SH-SY5Y (cell line): ENCODE results near the gene ITPK1.

Experiments used
- GATA2 ChIP-seq: IDR thresholded peaks from 2 replicates; pipeline ENCODE4 v1.6.1; 2011; ENCODE audit warnings: mild to moderate bottlenecking, low read depth, low read length
- GATA3 ChIP-seq: IDR thresholded peaks from 2 replicates; pipeline ENCODE4 v1.6.1; 2011; ENCODE audit warnings: low read depth, mild to moderate bottlenecking, low read length, moderate library complexity

ITPK1 gene

DNA sequence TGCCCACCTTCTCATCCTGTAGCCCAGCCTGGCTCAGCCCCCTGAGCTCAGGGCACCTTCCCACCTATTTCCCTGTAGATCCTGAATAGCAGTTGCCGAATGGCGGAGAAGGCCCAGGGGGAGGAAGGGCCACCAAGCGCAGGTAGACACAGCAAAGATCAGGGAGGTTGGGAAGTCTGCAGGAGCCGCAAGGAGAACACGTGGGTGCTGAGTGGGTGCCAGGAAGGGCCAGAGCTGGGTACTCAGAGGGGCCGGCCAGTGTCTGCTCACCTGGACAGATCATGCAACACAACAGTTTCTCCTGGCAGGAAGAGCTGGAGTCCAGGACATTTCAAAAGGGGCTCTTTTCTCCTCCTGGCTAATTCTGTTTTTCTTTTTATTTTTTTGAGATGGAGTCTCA is 162.2 kb downstream of the ITPK1 start:
- TF ChIP-seq GATA3 (no peak), GATA2 (no peak)

DNA sequence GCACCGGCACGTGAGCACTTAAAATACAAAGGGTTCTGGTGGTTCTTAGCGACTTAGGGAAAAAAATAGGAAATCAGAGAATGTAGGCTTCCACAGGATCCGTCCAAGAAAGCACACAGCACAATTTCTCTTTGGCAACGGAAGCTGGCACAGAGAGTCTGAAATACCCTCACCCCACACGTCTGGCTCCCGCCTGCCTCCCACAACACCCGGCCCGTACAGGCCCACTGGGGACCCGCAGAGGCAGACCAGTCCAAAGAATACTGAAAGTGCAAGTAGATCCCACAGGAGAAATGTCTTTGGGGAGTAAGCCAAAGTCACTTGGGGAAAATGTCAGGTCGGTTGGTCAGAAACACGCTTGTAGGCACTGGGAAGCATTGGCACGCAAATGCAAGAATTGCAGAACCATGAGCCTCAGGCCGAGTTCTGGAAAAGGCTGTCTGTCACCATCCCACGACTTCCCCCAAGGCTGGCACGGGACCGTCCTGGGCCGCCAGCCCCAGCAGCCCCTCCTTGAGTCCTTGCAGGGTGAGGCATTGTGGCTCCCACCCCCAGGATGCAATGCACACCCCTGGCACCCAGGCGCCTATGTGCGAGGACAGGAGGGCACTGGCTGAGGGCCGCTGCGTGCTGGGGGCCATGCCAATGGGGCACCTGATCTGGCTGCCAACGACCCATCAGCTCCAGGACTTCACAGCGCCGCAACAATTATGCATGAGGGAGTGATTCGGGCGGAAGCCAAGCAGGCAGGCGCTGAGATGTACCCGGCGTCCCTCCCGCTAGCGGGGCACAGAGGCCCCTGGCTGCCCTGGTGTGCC is 163.0 kb downstream of the ITPK1 start:
- TF ChIP-seq GATA3 (no peak), GATA2 (no peak)

DNA sequence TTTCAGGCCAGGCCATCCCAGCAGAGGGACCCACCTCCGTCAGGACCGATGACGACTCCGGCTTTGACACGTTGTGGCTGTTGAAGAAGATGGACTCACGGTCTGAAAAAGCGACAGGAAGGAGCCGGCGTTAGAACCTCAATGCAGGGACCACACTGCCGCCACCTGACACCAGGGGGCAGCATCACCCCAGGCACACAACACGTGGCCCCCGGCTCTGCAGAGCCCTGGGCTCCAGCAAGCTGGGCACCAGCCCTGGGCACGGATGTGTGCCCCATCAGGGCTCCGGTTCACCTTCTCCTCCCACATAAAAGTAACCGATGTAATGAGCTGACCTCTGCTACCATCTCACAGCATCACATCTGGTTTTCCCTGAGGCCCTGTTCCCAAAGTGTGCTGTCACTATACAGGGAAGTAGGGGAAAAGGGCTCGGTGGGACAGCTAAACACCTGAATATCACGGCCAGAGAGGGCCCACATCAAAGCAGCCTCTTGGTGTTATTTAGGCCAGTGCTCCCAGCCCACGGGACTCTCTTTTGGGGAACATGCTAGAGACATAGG is 163.7 kb downstream of the ITPK1 start:
- TF ChIP-seq GATA2 (no peak), GATA3 (no peak)

DNA sequence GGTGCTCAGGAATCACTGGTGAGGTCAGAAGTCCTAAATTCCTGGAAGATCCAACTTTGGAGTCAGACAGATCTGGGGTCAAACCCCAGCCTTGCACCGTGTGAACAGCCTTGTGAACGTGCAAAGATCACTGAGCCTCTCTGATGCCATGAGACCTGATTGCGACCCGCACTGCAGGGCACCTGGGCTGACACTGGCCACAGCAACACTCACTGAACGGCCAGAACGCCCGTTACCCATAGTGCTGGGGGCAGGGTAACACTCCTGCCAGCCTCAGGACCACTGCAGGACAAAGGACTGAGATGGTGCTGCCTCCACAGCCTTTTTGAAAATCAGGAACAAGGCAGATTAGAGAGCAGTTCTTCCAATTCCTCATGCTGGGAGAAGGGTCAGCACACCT is 164.5 kb downstream of the ITPK1 start:
- no peak for TF ChIP-seq GATA3

DNA sequence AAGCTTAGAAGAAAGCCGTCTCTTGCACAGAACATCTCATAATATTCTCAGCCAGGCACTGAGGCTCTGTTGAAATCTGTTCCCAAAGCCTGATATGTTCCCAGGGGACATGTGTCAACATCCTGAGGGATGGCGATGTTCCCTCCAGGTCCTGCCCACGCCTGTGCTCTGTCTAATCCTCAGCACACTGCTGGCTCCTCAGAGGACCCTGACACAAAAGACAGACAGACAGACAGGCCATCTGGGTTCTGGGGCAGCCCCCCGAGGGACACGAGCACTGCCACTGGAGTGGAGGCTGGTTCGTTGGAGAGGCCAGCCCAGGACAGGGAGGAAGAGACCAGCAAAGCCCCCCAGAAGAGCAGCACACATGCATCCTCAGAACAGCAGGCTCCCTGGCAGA is 165.0 kb downstream of the ITPK1 start:
- TF ChIP-seq GATA2 (no peak), GATA3 (no peak)

DNA sequence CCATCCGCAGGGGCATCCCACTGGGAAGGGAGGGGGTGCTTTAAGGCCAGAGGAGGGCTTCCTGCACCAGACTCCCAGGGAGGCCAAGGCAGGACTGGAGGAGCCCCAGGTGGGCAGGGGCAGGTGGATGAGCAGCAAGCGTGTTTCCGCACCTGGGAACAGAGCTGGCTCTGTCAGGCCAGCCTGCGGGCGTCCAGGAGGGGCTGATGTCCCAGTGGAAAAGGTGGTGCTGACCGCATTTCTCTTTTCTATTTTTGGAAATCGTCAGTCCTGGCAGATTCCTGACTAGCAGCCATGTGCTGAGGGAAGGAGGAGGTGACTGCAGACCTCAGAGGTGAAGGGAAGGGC is 165.6 kb downstream of the ITPK1 start:
- no peak for TF ChIP-seq GATA3
- no peak for TF ChIP-seq GATA2

DNA sequence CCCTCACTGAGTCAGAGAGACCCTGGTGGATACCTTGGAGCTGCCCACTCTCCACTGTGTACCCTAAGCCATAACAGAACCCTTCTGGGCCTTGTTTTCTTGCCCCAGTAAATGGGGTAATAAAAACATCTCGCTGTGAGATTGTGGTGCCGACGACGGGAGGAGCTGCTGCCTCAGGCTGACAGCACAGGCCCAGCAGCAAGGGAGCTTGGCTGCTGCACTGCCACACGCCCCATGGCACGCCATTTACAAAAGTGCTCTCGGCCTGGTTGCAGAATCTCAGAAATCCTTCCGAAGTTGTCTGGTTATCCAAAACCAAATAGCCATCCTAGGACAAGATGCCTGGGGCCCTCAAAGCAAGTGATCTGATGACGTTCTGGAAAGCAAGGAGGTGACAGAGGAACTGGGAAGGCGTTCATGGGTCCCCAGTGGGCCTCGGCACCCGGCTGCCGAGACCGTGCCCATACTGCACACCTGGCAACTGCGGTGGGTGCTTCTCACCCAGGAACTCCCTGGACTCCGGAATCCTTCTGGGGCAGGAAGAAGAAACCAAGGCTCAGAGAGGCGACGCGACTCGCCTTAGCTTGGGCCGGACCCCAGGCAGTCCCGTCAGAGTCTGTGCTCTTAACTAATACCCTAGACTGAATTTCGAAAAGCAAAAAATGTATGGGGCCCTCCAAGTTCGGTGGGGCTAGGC is 166.1 kb downstream of the ITPK1 start:
- TF ChIP-seq GATA2 (no peak), GATA3 (no peak)

DNA sequence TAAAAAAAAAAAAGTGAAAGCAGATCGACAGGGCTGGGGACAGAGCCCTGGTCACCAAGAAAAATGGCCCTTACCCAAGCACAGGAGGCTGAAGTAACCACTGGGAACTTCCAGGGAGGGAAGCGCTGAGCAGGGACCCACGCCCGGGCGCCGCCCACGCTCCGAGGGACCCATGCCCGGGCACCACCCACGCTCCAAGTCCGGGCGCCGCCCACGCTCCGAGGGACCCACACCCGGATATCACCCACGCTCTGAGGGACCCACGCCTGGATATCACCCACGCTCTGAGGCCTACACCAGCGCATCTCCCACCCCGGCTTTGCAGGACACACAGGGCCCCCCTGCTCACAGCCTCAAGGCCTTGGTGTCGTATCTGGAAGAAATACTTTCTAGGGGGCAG is 167.1 kb downstream of the ITPK1 start:
- TF ChIP-seq GATA3 (no peak), GATA2 (no peak)

DNA sequence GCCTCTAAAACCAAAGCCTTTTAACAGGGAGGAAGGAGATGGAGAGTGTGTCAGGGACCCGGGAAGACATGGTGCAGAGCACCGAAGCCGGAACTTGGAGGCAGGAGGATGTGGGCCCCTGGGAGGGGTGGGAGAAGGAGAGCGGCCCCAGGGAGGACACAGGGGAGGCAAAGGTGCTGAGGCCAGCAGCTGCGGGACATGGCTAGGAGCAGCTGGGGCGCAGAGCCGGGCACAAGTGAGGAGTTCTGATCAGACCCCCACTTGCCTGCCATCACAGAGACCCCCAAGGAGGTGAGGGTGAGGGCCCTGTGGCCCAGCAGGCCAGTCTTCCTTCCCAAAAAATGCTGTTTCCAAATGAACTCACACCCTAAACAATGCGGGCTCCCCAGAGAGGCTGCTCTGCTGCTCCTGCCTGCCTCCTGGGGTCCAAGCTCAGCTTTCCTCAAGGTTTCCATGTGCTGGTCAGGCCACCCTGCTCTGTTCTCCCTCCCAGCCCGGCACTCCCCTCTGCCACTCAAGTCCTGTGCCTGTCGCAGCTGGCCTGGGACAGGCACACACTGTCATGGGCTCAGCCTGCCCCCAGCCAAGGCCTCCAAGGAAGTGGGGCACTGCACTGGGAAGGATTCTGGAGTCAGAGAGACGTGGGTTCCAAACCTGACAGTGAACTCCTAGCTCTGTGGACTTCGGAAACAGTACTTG is 168.7 kb downstream of the ITPK1 start:
- no peak for TF ChIP-seq GATA3
- no peak for TF ChIP-seq GATA2

DNA sequence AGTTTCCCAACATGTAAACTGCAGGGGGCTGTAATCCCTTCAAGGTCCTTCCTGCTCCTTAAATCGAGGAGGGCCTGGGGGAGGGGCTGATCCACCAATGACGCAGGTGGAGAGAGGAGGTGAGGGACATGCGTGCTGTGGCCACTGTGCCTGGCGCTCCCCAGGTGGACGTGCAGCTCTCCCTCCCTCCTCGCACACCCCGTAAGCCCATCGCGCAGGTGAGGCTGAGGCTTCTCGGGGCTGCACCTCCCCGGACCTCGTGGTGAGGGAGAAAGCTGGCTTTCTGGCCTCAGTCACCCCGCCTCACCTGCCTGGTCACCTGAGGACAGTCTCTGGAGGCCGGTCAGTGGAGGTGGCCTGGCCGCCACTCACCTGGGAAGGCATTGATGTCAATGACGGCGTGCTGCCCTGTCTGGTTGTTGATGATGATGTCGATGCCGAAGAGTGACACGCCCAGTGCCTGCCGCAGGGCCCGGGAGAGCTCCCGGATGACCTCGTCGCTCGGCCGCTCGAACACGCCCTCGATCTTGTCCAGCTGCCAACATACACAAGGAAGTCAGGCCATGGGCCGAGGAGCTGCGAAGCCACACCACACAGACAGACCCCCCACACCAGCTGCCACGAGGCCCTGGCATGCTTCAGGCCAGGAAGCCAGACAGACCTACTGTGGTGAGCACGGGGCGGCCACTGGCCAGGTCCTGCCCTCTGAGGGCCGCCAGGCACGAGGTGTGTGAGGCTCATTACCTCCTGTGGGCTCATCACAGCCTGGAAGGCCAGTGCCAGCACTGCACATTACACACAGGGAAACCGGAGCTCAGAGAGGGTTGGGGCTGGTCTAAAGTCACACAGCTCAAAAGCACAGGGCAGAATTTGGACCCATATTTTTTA is 169.5 kb downstream of the ITPK1 start:
- TF ChIP-seq GATA2 (no peak), GATA3 (no peak)

DNA sequence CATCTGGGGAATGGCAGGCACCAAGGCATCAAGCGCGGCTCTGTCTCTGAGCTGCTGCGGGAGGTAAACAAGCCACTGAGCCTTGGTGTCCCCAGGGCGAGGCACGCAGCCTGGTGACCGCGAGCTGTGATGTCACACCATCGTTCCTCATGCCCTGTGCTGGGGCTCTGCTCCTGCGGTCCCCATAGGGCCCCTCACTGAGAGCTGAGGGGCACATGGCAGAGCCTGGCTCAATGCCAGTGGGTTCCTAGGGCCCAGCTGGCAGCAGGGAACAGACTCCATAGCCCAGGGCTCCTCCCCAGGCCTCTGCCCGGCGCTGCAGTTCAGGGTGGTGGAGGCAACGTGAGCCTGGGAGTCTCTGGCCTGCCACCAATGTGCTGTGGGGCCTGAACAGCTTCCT is 170.2 kb downstream of the ITPK1 start:
- TF ChIP-seq GATA2 (no peak), GATA3 (no peak)

DNA sequence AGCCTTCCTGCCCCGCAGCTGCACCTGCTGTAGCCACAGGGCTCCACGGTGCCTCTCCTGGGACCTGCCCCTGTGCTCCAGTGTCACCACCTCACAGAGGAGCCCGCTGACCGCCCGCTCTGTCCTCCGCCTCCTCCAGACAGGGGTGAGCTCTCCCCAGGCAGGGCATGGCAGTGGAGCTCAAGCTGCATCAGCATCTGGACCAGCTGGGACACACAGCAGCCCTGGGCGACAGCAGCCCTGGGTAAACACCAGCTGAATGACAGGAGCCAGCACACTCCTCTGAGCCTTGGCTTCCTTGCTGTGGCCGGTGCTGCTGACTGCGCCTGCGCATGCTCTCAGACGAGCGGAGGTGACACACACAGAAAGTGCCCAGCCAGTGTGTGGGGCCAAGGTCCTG is 170.7 kb downstream of the ITPK1 start:
- no peak for TF ChIP-seq GATA2
- TF ChIP-seq GATA3: no peak

DNA sequence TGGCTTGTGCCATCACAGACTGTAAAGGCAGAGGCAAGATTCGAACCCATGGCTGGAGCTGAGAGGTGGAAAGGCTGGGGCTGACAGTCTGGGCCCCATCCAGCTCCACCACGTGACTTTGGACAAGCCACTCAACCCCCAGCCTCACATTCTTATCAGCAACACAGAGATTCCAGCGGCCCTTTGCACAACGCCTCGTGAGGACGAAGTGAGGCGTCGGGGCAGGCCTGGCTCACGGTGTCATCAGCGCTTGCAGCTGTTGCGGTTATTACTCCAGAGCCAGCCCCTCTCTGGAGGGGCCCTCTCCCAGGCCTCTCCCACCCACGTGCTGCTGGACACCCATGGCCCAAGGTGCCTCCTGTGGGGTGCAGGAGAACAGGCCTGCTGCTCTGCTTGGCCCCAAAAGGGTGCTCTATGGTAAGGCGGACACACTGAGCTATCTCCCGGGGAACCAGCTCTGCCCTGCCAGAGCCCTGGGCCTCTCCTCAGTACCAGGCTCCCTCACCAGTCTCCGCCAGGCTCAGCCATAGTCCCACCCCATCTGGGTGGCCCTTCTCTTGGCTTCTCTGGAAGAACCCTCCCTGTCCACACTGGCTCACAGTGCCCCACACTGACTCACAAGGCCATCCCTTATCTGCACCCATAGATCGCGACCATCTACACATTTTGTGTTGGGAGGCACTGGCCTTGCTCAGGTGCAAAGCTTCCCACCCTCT is 171.7 kb downstream of the ITPK1 start:
- no peak for TF ChIP-seq GATA2
- TF ChIP-seq GATA3: no peak
